ENCODE data around the gene SUMO2.

Gene SUMO2

DNA sequence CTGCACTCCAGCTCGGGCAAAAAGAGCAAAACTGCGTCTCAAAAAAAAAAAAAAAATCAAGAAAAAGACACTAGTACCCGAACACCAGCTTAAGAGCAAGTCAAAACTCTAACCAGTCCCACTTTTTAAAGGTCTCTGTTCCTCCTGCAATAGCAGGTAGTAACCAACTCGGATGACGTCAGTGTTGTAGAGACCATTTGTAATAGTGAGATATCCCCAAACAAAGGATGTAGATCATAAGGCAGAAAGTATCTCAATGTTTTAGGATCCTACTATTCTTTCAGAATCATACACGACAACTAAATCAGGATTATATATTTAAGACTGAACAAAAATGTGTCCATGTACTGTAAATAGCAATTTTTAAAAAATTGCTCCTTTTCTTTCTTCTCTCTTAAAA, 30.8 kb downstream of the SUMO2 start:
- TF ChIP-seq, protein P1, sequence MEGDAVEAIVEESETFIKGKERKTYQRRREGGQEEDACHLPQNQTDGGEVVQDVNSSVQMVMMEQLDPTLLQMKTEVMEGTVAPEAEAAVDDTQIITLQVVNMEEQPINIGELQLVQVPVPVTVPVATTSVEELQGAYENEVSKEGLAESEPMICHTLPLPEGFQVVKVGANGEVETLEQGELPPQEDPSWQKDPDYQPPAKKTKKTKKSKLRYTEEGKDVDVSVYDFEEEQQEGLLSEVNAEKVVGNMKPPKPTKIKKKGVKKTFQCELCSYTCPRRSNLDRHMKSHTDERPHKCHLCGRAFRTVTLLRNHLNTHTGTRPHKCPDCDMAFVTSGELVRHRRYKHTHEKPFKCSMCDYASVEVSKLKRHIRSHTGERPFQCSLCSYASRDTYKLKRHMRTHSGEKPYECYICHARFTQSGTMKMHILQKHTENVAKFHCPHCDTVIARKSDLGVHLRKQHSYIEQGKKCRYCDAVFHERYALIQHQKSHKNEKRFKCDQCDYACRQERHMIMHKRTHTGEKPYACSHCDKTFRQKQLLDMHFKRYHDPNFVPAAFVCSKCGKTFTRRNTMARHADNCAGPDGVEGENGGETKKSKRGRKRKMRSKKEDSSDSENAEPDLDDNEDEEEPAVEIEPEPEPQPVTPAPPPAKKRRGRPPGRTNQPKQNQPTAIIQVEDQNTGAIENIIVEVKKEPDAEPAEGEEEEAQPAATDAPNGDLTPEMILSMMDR (conservative IDR thresholded peaks at IDR 0.05; ENCODE audit: low read depth): no peak
- CTCF ChIA-PET: interaction anchor here (1.0 kb wide), 1 partner anchor 21 kb away, joined by 4 read pairs; no protein-coding TSS in a partner anchor
- POLR2A ChIA-PET (ENCODE audit: low non-redundant PET): no interaction called here
- peak; percentile 21 for DNase-seq (ENCODE audit: low spot score)
- peak overlapping the region; percentile 54 for H3K27ac ChIP-seq

DNA sequence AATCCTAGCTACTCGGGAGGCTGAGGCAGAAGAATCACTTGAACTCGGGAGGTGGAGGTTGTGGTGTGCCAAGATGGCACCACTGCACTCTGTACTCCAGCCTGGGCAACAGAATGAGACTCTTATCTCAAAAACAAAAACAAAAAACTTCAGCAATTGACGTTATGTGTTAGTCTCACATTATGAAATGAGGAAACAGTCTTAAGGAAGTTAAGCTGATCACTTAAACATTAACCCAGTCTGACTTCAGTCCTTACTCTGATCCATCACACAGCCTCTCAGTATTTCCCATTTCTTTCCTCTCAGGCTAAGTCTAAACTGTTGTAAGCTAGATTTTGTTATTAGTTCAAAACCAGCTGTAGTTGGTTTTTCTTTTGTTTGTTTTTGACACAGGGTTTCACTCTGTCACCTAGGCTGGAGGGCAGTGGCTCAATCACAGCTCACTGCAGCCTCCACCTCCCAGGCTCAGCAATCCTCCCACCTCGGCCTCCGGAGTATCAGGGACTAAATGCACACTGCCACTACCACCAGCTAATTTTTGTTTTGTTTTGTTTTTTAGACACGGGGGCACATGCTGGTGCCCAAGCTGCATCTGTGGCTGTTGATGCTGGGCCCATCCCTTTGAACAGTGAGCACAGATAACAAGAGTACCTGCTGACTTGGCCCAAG, 34.7 kb downstream of the SUMO2 start:
- peak overlapping the region; percentile 51 for H3K27ac ChIP-seq
- DNase-seq (ENCODE audit: low spot score): no peak
- CTCF ChIA-PET: interaction anchor here (0.6 kb wide), 2 partner anchors 54 to 360 kb away, joined by 3 to 6 read pairs; no protein-coding TSS in a partner anchor
- POLR2A ChIA-PET (ENCODE audit: low non-redundant PET): no interaction called here
- TF ChIP-seq, protein P1 (conservative IDR thresholded peaks at IDR 0.05; ENCODE audit: low read depth): no peak

- ChIA-PET POLR2A (ENCODE audit: low non-redundant PET) (no interaction called here), CTCF (interaction anchor here (0.7 kb wide), 1 partner anchor 81 kb away, joined by 4 read pairs; no protein-coding TSS in a partner anchor)
- H3K27ac ChIP-seq: no peak overlapping the region
- no peak for DNase-seq (ENCODE audit: low spot score)
- TF ChIP-seq, protein P1 (conservative IDR thresholded peaks at IDR 0.05; ENCODE audit: low read depth): no peak
Observed at GRCh38 chr17:75146592-75146991, 36.2 kb downstream of the SUMO2 start.

DNA sequence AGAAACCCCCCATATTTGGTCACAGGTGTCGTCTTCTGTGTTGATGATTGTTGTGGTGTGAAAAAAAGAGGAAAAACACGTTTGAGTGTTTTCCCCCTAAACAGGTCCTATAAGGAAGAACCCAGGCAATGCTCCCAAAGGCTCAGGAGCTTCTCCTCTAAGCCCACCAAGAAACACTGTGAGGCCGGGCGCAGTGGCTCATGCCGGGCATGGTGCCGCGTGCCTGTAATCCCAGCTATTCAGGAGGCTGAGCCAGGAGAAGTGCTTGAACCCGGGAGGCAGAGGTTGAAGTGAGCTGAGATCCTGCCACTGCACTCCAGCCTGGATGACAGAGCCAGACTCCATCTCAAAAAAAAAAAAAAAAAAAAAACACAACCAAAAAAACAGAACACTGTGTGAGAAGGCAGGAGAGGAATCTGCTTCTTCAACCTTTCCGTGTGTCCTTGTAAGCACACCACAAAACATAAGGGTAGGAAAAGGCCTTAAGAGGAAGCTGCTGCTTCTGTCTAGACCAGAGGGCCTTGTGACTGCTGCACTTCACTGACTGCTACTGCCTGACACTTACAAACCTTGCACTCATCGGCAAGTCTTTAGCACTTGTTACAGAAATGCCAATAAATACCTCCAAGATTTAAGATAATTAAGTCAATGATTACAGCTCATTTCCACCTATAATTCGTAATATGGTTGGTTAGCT, 37.8 kb downstream of the SUMO2 start:
- ChIA-PET POLR2A (ENCODE audit: low non-redundant PET) (interaction anchor here (0.6 kb wide), 1 partner anchor 39 kb away, joined by 7 read pairs; no protein-coding TSS in a partner anchor), CTCF (interaction anchor here (0.9 to 1.9 kb wide), 3 partner anchors 8 to 31 kb away, joined by 3 to 9 read pairs (median 3); partner anchors contain the start of gene NT5C)
- TF ChIP-seq, protein P1 (conservative IDR thresholded peaks at IDR 0.05; ENCODE audit: low read depth): no peak
- no peak for DNase-seq (ENCODE audit: low spot score)
- peak overlapping the region; percentile 27 for H3K27ac ChIP-seq

DNA sequence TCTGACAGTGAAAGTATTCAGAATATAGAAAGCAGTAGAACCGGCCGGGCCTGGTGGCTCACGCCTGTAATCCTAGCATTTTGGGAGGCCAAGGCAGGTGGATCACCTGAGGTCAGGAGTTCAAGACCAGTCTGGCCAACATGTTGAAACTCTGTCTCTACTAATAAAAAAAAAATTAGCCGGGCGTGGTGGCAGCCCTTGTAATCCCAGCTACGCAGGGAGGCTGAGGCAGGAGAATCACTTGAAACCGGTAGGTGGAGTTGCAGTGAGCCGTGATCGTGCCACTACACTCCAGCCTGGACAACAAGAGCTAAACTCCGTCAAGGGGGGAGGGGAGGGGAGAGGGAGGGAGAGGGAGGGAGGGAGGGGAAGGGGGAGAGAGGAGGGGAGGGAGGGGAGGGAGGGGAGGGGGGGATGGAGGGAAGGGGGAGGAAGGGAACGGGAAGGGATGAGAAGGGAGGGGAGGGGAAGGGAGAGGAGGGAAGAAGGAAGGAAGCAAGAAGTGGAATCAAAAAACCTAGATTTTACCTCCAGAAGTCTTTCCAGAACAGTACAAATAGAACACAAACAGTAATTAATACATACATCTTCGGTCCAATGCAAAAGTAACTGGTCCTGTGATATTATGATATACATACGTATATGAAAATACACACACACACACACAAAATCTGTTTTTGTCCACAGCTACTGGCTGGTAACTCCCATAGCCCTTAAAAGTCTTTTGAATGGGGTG, 40.4 kb downstream of the SUMO2 start:
- no peak for DNase-seq (ENCODE audit: low spot score)

More for the DNA sequence above, 40.4 kb downstream of the SUMO2 start:
- CTCF ChIA-PET: no interaction called here
- POLR2A ChIA-PET (ENCODE audit: low non-redundant PET): no interaction called here
- TF ChIP-seq, protein P1 (conservative IDR thresholded peaks at IDR 0.05; ENCODE audit: low read depth): no peak
- peak overlapping the region; percentile 34; the same call in 1 of the 2 replicates for H3K27ac ChIP-seq
